Measurements from ENCODE around the gene RPP14. TPM values are rescaled to one million over a fixed set of nuclear protein-coding genes. Genes with fewer than 3 reads are reported as not detected.

The RPP14 gene
- total RNA-seq, 4 donors from 2014 or later = 5.9 to 8.6 (median 6.7) TPM

GRCh38 chr3:58321791-58322190, 15.7 kb downstream of the RPP14 start:
- no peak for TF ChIP-seq CTCF (IDR thresholded peaks at IDR 0.05; ENCODE audit: low read depth)

GRCh38 chr3:58322793-58323192, 16.7 kb downstream of the RPP14 start:
- TF ChIP-seq CTCF (IDR thresholded peaks at IDR 0.05; ENCODE audit: low read depth) = no peak

GRCh38 chr3:58323529-58324390, 17.7 kb downstream of the RPP14 start:
- no peak for TF ChIP-seq CTCF (IDR thresholded peaks at IDR 0.05; ENCODE audit: low read depth)

- TF ChIP-seq CTCF (IDR thresholded peaks at IDR 0.05; ENCODE audit: low read depth) = no peak
Observed at GRCh38 chr3:58324391-58325390, 18.6 kb downstream of the RPP14 start.

- TF ChIP-seq CTCF (IDR thresholded peaks at IDR 0.05; ENCODE audit: low read depth) = no peak
Observed at GRCh38 chr3:58325525-58325992, 19.5 kb downstream of the RPP14 start.

GRCh38 chr3:58326267-58326900, 20.3 kb downstream of the RPP14 start:
- no peak for TF ChIP-seq CTCF (IDR thresholded peaks at IDR 0.05; ENCODE audit: low read depth)

Measured in subcutaneous adipose tissue (tissue), 4 donors.